Activated T-cell treated with anti-CD3 and anti-CD28 coated beads, Interleukin-2, amount 50 U/mL, for 24 hours (primary cell): ENCODE results near the gene URI1.

Experiments used
- DNase-seq: peaks from one replicate; pipeline ENCODE4 v3.0.0-alpha.2; 2020
- H3K27ac Mint-ChIP-seq: 2 replicates; pipeline ENCODE4 v1.8.0; 2020; ENCODE audit warnings: mild to moderate bottlenecking, mixed read lengths
- H3K27me3 Mint-ChIP-seq: 2 replicates; pipeline ENCODE4 v1.8.0; 2020; ENCODE audit warnings: mixed read lengths
- H3K36me3 Mint-ChIP-seq: 2 replicates; pipeline ENCODE4 v1.8.0; 2020; ENCODE audit warnings: low read depth, mixed read lengths
- H3K4me1 Mint-ChIP-seq: 2 replicates; pipeline ENCODE4 v1.8.0; 2020; ENCODE audit warnings: low read depth, mixed read lengths
- H3K4me3 Mint-ChIP-seq: 2 replicates; pipeline ENCODE4 v1.8.0; 2020; ENCODE audit warnings: mild to moderate bottlenecking, moderate library complexity, mixed read lengths
- H3K9me3 Mint-ChIP-seq: 2 replicates; pipeline ENCODE4 v1.8.0; 2020; ENCODE audit warnings: mixed read lengths

Gene URI1

GRCh38 chr19:30059741-30060457 lies 117.9 kb downstream of the URI1 start:
- Mint-ChIP-seq H3K9me3 (no peaks in the 10 kb centered on the region), H3K27me3 (no peaks in the 10 kb centered on the region), H3K4me1 (no peaks in the 10 kb centered on the region), H3K4me3 (no peak overlapping the region), H3K36me3 (no peaks in the 10 kb centered on the region), H3K27ac (no peak overlapping the region)
- DNase-seq, result no peak

GRCh38 chr19:30060531-30061222 lies 118.6 kb downstream of the URI1 start:
- Mint-ChIP-seq H3K27me3 (no peaks in the 10 kb centered on the region), H3K4me3 (no peak overlapping the region), H3K9me3 (no peaks in the 10 kb centered on the region), H3K27ac (no peak overlapping the region), H3K36me3 (no peaks in the 10 kb centered on the region), H3K4me1 (no peaks in the 10 kb centered on the region)
- DNase-seq, result no peak

- Mint-ChIP-seq H3K9me3 (no peaks in the 10 kb centered on the region), H3K36me3 (no peaks in the 10 kb centered on the region), H3K27me3 (no peaks in the 10 kb centered on the region), H3K4me3 (no peak overlapping the region), H3K27ac (no peak overlapping the region), H3K4me1 (no peaks in the 10 kb centered on the region)
- DNase-seq, result no peak
Observed at GRCh38 chr19:30061223-30062064, 119.4 kb downstream of the URI1 start.

- no peaks in the 10 kb centered on the region for H3K4me1 Mint-ChIP-seq
- no peak overlapping the region for H3K4me3 Mint-ChIP-seq
- DNase-seq, result no peak
- H3K9me3 Mint-ChIP-seq, result no peaks in the 10 kb centered on the region
- H3K27ac Mint-ChIP-seq, result no peak overlapping the region
- H3K36me3 Mint-ChIP-seq, result no peaks in the 10 kb centered on the region
- H3K27me3 Mint-ChIP-seq, result no peaks in the 10 kb centered on the region
Observed at GRCh38 chr19:30062065-30062906, 120.2 kb downstream of the URI1 start.

- Mint-ChIP-seq H3K27me3 (no peaks in the 10 kb centered on the region), H3K4me1 (no peaks in the 10 kb centered on the region), H3K9me3 (no peaks in the 10 kb centered on the region), H3K4me3 (no peak overlapping the region), H3K36me3 (no peaks in the 10 kb centered on the region), H3K27ac (no peak overlapping the region)
- DNase-seq, result no peak
Observed at GRCh38 chr19:30062907-30063649, 121.0 kb downstream of the URI1 start.

- Mint-ChIP-seq H3K36me3 (no peaks in the 10 kb centered on the region), H3K4me1 (no peaks in the 10 kb centered on the region), H3K27me3 (no peaks in the 10 kb centered on the region), H3K9me3 (no peaks in the 10 kb centered on the region), H3K4me3 (no peak overlapping the region), H3K27ac (no peak overlapping the region)
- DNase-seq, result peak; percentile 9
Observed at GRCh38 chr19:30063650-30064347, 121.8 kb downstream of the URI1 start.

GRCh38 chr19:30064348-30064699 lies 122.3 kb downstream of the URI1 start:
- Mint-ChIP-seq H3K27me3 (no peaks in the 10 kb centered on the region), H3K4me1 (no peaks in the 10 kb centered on the region), H3K9me3 (no peaks in the 10 kb centered on the region), H3K36me3 (no peaks in the 10 kb centered on the region), H3K27ac (no peak overlapping the region), H3K4me3 (no peak overlapping the region)
- no peak for DNase-seq

- no peak overlapping the region for H3K27ac Mint-ChIP-seq
- H3K36me3 Mint-ChIP-seq, result no peaks in the 10 kb centered on the region
- DNase-seq, result peak; percentile 15
- H3K27me3 Mint-ChIP-seq, result no peaks in the 10 kb centered on the region
- H3K4me3 Mint-ChIP-seq, result no peak overlapping the region
- H3K9me3 Mint-ChIP-seq, result no peaks in the 10 kb centered on the region
- H3K4me1 Mint-ChIP-seq, result no peaks in the 10 kb centered on the region
Observed at GRCh38 chr19:30064771-30065494, 122.9 kb downstream of the URI1 start.

GRCh38 chr19:30065680-30066606 lies 123.9 kb downstream of the URI1 start:
- Mint-ChIP-seq H3K27me3 (no peaks in the 10 kb centered on the region), H3K4me3 (no peak overlapping the region), H3K36me3 (no peaks in the 10 kb centered on the region), H3K9me3 (no peaks in the 10 kb centered on the region), H3K27ac (no peak overlapping the region), H3K4me1 (no peaks in the 10 kb centered on the region)
- DNase-seq, result peak; percentile 7
